ENCODE data around the gene RELA. TPM values are rescaled to one million over a fixed set of nuclear protein-coding genes. Genes with fewer than 3 reads are reported as not detected.

RELA gene
- total and polyA plus RNA-seq, 2 of the 13 experiments (the other 11 are each of a cell fraction or from before 2014, with no cell fraction given): 21.4 to 40.5 TPM

- TF ChIP-seq JUNB (CRISPR knock-in tag; IDR thresholded peaks at IDR 0.05; ENCODE audit: borderline replicate concordance) (no peak), ZNF704 (CRISPR knock-in tag; IDR thresholded peaks at IDR 0.05; ENCODE audit: borderline replicate concordance) (0 out of 2 replicates have a peak, but pooled peaks have one; percentile 26), ELF1 (CRISPR knock-in tag; IDR thresholded peaks at IDR 0.05) (peak; percentile 88), SCMH1 (CRISPR knock-in tag; IDR thresholded peaks at IDR 0.05; ENCODE audit: borderline replicate concordance) (no peak), CC2D1A (CRISPR knock-in tag; IDR thresholded peaks at IDR 0.05) (no peak), PHF5A (CRISPR knock-in tag; IDR thresholded peaks at IDR 0.05; ENCODE audit: low read depth, unreplicated experiment) (peak; percentile 65), SOX6 (IDR thresholded peaks at IDR 0.05) (no peak), SOX6 (CRISPR knock-in tag; IDR thresholded peaks at IDR 0.05) (peak; percentile 38; the same call in 1 of the 2 replicates), MYPOP (CRISPR knock-in tag; IDR thresholded peaks at IDR 0.05) (peak; percentile 18; the same call in 1 of the 2 replicates), ZNF616 (CRISPR knock-in tag; IDR thresholded peaks at IDR 0.05; ENCODE audit: low read depth) (no peak), ZNF3 (CRISPR knock-in tag; IDR thresholded peaks at IDR 0.05) (no peak), CREB1 (IDR thresholded peaks at IDR 0.05) (peak; percentile 97), CREB1 (CRISPR knock-in tag; IDR thresholded peaks at IDR 0.05) (peak; percentile 98), ZNF749 (CRISPR knock-in tag; IDR thresholded peaks at IDR 0.05; ENCODE audit: borderline replicate concordance) (no peak; the same call in 1 of the 2 replicates), PREB (CRISPR knock-in tag; IDR thresholded peaks at IDR 0.05) (no peak)
- TF ChIP-seq, protein P1, sequence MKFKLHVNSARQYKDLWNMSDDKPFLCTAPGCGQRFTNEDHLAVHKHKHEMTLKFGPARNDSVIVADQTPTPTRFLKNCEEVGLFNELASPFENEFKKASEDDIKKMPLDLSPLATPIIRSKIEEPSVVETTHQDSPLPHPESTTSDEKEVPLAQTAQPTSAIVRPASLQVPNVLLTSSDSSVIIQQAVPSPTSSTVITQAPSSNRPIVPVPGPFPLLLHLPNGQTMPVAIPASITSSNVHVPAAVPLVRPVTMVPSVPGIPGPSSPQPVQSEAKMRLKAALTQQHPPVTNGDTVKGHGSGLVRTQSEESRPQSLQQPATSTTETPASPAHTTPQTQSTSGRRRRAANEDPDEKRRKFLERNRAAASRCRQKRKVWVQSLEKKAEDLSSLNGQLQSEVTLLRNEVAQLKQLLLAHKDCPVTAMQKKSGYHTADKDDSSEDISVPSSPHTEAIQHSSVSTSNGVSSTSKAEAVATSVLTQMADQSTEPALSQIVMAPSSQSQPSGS (CRISPR knock-in tag; IDR thresholded peaks at IDR 0.05): peak; percentile 68; the same call in 1 of the 2 replicates
- TF ChIP-seq, protein P2, sequence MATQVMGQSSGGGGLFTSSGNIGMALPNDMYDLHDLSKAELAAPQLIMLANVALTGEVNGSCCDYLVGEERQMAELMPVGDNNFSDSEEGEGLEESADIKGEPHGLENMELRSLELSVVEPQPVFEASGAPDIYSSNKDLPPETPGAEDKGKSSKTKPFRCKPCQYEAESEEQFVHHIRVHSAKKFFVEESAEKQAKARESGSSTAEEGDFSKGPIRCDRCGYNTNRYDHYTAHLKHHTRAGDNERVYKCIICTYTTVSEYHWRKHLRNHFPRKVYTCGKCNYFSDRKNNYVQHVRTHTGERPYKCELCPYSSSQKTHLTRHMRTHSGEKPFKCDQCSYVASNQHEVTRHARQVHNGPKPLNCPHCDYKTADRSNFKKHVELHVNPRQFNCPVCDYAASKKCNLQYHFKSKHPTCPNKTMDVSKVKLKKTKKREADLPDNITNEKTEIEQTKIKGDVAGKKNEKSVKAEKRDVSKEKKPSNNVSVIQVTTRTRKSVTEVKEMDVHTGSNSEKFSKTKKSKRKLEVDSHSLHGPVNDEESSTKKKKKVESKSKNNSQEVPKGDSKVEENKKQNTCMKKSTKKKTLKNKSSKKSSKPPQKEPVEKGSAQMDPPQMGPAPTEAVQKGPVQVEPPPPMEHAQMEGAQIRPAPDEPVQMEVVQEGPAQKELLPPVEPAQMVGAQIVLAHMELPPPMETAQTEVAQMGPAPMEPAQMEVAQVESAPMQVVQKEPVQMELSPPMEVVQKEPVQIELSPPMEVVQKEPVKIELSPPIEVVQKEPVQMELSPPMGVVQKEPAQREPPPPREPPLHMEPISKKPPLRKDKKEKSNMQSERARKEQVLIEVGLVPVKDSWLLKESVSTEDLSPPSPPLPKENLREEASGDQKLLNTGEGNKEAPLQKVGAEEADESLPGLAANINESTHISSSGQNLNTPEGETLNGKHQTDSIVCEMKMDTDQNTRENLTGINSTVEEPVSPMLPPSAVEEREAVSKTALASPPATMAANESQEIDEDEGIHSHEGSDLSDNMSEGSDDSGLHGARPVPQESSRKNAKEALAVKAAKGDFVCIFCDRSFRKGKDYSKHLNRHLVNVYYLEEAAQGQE (IDR thresholded peaks at IDR 0.05; ENCODE audit: borderline replicate concordance in 1 of 2, low read depth in 1 of 2, low read length in 2 of 2): peak in 1 of 2 experiments; percentile 32; a peak in 1 of 4 replicates
- TF ChIP-seq, protein P3, sequence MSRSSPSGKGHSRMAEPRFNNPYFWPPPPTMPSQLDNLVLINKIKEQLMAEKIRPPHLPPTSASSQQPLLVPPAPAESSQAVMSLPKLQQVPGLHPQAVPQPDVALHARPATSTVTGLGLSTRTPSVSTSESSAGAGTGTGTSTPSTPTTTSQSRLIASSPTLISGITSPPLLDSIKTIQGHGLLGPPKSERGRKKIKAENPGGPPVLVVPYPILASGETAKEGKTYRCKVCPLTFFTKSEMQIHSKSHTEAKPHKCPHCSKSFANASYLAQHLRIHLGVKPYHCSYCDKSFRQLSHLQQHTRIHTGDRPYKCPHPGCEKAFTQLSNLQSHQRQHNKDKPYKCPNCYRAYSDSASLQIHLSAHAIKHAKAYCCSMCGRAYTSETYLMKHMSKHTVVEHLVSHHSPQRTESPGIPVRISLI (CRISPR knock-in tag; IDR thresholded peaks at IDR 0.05; ENCODE audit: borderline replicate concordance): no peak
Measured at GRCh38 chr11:65615229-65615949, 47.3 kb downstream of the RELA start, which contains the start of gene PCNX3 (continued).

Data from HepG2 (cell line).